Osteocyte (in vitro differentiated cells): ENCODE measurements around the gene EIF5B. TPM values are rescaled to one million over a fixed set of nuclear protein-coding genes. Genes with fewer than 3 reads are reported as not detected.

ENCODE experiments used
- DNase-seq: peaks from one replicate; pipeline ENCODE4 v3.0.0; 2021; ENCODE audit warnings: mixed read lengths; ENCODE audit not compliant: unreplicated experiment; ENCODE audit errors: extremely low spot score
- H3K27ac Mint-ChIP-seq: one replicate; pipeline ENCODE4 v1.8.0; 2021; ENCODE audit warnings: mild to moderate bottlenecking, mixed read lengths; ENCODE audit not compliant: unreplicated experiment
- H3K27me3 Mint-ChIP-seq: one replicate; pipeline ENCODE4 v1.8.0; 2021; ENCODE audit warnings: mixed read lengths; ENCODE audit not compliant: unreplicated experiment
- H3K36me3 Mint-ChIP-seq: one replicate; pipeline ENCODE4 v1.8.0; 2021; ENCODE audit warnings: mixed read lengths; ENCODE audit not compliant: unreplicated experiment
- H3K4me1 Mint-ChIP-seq: one replicate; pipeline ENCODE4 v1.8.0; 2021; ENCODE audit warnings: mixed read lengths; ENCODE audit not compliant: unreplicated experiment
- H3K4me3 Mint-ChIP-seq: one replicate; pipeline ENCODE4 v1.8.0; 2021; ENCODE audit warnings: mild to moderate bottlenecking, moderate library complexity, mixed read lengths; ENCODE audit not compliant: unreplicated experiment
- H3K9me3 Mint-ChIP-seq: one replicate; pipeline ENCODE4 v1.8.0; 2021; ENCODE audit warnings: mixed read lengths; ENCODE audit not compliant: unreplicated experiment
- CTCF ChIP-seq: fragments of 200-600 bp; sonication (generic); IDR thresholded peaks from 2 replicates; pipeline ENCODE4 v1.5.0; 2021; ENCODE audit warnings: antibody characterized with exemption, mild to moderate bottlenecking, moderate library complexity
- total RNA-seq: library from RNA; stranded (reverse); gene quantifications from 2 replicates; pipeline ENCODE4 v1.2.1, GENCODE V29; 2021

EIF5B gene
- total RNA-seq, 1 donor from 2014 or later: 35.5 TPM

DNA sequence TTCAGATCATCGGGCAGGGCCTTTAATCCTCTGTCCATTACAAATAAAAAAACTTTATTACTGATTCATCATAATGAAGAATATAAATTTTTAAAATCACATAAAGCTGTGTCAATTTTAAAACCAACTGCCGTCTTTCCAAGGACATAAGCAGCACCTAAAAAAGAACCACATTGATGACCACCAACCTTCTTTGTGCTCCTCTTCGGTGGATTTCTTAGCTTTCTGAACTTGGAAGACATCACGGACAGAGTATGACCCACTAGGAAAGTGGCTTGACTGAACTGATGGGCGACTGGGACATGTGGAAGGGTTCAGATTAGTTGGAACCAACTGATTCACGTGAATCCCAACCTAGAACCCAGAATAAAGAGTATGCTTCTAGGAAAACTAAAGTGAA lies 68.9 kb downstream of the EIF5B start:
- H3K27ac Mint-ChIP-seq: no peak overlapping the region
- H3K9me3 Mint-ChIP-seq: no peaks in the 10 kb centered on the region
- no peaks in the 10 kb centered on the region for H3K27me3 Mint-ChIP-seq
- DNase-seq: no peak
- no peaks in the 10 kb centered on the region for H3K4me1 Mint-ChIP-seq
- TF ChIP-seq CTCF: no peak
- no peak overlapping the region for H3K4me3 Mint-ChIP-seq
- H3K36me3 Mint-ChIP-seq: peaks cover 42% of the 10 kb centered on the region

DNA sequence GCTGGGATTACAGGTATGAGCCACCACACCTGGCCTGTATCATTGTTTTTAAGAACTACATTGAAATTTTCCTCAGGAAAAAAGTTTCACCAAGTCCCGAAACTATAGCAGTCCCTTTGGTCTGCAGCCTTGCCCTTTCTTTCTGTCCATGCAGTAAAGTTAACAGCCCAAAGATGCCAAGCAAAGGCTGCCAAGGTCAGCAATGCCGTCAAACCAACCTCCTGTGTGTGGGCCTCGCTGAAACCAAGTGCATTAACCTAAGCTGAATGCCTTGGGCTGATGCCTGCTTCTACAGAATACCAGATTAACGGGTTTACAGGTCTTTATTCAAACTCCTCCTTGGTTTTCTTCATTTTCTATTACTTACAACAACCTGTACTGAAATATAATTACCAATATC lies 73.1 kb downstream of the EIF5B start:
- H3K27ac Mint-ChIP-seq: no peak overlapping the region
- no peak overlapping the region for H3K4me3 Mint-ChIP-seq
- H3K9me3 Mint-ChIP-seq: no peaks in the 10 kb centered on the region
- H3K36me3 Mint-ChIP-seq: peaks cover 34% of the 10 kb centered on the region
- H3K27me3 Mint-ChIP-seq: no peaks in the 10 kb centered on the region
- H3K4me1 Mint-ChIP-seq: no peaks in the 10 kb centered on the region
- TF ChIP-seq CTCF: no peak
- no peak for DNase-seq

DNA sequence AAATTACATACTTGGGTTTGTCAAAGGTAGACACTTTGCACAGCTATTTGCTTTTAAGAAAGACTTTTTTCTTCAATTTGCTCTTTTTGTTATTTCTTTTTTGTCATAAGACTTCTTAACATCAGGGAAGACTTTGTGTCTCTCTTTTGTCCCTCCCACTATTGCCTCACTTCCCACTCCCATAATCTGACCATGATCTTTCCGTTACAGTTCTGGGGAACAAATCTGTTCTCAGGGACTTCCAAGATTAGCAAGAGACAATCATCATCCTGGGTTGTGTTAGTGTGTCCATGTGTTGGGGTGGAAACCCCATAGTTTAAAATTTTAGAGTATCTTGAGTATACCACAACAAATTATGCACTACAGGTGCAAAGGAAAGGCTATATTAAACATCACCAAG lies 77.4 kb downstream of the EIF5B start:
- Mint-ChIP-seq H3K36me3 (peaks cover 52% of the 10 kb centered on the region), H3K27me3 (no peaks in the 10 kb centered on the region), H3K4me3 (no peak overlapping the region), H3K4me1 (peaks cover 2% of the 10 kb centered on the region), H3K9me3 (no peaks in the 10 kb centered on the region), H3K27ac (no peak overlapping the region)
- TF ChIP-seq CTCF: no peak
- DNase-seq: no peak

- no peak for TF ChIP-seq CTCF
- no peaks in the 10 kb centered on the region for H3K27me3 Mint-ChIP-seq
- H3K9me3 Mint-ChIP-seq: no peaks in the 10 kb centered on the region
- H3K4me1 Mint-ChIP-seq: peaks cover 21% of the 10 kb centered on the region
- peaks cover 49% of the 10 kb centered on the region for H3K36me3 Mint-ChIP-seq
- no peak overlapping the region for H3K27ac Mint-ChIP-seq
- no peak for DNase-seq
- H3K4me3 Mint-ChIP-seq: no peak overlapping the region
These were observed 80.2 kb downstream of the EIF5B start for GRCh38 chr2:99417396-99417795.

DNA sequence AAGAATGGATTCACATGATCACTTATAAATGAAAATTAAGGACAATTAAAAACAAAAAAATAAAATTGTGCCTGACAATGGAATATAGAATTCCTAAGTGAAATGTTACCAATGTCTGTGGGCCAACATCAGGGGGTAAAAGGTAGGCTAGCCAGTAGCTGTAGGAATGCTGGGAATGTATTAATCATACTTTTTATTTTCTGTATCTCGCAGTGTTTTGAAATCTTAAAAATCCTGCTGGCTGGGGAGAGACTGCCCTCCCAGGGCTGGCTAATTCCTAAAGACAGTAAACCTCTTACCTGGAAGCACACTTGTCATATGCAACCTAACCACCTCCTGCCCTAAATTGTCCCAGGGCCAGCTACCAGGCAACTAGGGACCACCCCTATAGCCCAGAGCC lies 82.8 kb downstream of the EIF5B start:
- TF ChIP-seq CTCF: no peak
- Mint-ChIP-seq H3K27ac (peak overlapping the region; percentile 59), H3K36me3 (peaks cover 44% of the 10 kb centered on the region), H3K4me1 (peaks cover 21% of the 10 kb centered on the region), H3K9me3 (no peaks in the 10 kb centered on the region), H3K4me3 (no peak overlapping the region), H3K27me3 (no peaks in the 10 kb centered on the region)
- DNase-seq: no peak
